NCI-H2227 treated with DMSO at 0.1 percent for 48 hours (cell line): ENCODE measurements around the gene DNMT3B.
A peak's percentile ranks its signal among the peaks of the same experiment; 100 is the strongest.
"Not testable (repeated sequence)": the region's sequence is repeated elsewhere in the genome, so short reads cannot be mapped to it uniquely, and the experiment has no call there.

Experiments
- DNase-seq: peaks from one replicate; lab custom pipeline; 2025; lab: John Stamatoyannopoulos, UW

Gene DNMT3B

DNA sequence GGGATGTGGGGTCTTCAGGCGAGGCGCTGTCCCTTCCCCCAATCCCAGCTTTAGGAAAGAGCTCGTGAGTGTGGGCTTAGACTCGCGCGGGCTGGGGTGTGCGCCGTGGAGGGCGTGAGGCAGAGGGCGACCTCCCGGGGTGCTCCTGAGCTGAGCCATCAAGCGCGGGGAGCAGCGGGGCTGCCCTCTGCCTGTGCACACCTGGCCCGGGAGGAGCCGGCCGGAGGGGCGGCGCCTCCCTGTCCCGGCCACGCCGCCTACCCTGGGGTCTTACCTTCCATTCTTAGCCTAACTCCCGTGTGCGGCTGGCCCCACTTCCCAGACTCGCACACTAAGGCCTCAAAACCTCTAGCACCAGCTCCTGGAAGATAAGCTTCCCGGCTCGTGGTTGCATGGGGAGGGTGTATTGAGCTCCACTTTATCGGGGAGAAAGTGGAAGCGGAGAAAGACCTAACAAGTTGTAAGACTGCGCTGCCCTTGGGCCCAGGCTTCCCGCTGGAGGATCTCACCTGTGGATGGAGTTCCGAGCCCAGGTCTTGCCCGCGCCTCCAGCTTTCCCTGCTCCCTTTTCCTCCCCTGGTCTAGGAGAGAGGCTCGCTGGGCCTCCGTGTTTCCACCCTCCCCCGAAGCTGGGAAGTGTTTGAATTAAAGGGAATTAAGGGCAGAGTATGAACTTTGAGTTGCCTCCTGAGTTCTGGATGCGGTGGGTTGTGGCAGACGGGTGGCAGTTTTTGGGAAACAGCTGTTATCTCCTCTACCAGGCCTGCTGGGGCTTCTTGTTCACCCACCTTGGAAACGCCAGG lies 1.2 kb downstream of the DNMT3B start:
- no peak for DNase-seq

GRCh38 chr20:32764005-32764960 lies 2.1 kb downstream of the DNMT3B start:
- no peak for DNase-seq

GRCh38 chr20:32765230-32765875 lies 3.2 kb downstream of the DNMT3B start:
- DNase-seq: not testable (repeated sequence)

- no peak for DNase-seq
These were observed 5.4 kb downstream of the DNMT3B start for GRCh38 chr20:32767418-32768198.

DNA sequence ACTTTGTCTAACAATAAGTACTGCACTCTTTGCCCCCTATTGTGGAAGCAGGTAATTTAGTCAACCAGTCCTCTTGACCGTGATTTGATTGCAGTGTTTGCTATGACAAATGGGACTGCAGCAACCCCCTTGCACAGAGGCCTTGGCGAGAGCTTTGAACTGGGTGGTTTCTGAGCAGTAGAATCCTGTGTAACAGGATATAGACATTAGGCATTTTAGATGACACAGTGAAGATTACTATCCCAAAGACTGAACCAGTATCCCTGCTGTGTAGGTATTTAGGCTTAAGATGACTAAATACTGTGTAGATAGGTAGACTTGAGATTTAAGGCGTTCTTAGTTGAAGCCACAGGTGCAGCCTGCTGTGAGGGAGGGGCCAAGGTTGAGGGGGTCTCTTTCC lies 9.9 kb downstream of the DNMT3B start:
- DNase-seq: peak; percentile 34

GRCh38 chr20:32773223-32773622 lies 11.0 kb downstream of the DNMT3B start:
- no peak for DNase-seq

DNA sequence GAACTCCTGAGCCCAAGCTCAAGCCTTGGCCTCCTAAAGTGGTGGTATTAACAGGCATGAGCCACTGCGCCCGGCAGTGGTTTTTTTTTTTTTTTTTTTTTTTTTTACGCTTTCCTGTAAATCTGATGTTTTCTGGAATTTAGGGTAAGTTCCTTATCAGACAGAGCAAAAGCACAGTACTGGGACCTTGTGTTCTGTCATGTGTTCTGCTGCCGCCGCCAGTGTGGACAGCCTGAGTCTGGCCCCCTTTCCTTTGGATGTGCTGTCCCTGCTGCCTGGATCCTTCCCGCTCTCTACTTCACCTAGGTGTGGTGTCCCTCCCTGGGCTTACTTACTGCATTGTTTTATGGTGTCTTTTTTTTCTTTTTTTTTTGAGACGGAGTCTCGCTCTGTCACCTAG lies 11.7 kb downstream of the DNMT3B start:
- no peak for DNase-seq

DNA sequence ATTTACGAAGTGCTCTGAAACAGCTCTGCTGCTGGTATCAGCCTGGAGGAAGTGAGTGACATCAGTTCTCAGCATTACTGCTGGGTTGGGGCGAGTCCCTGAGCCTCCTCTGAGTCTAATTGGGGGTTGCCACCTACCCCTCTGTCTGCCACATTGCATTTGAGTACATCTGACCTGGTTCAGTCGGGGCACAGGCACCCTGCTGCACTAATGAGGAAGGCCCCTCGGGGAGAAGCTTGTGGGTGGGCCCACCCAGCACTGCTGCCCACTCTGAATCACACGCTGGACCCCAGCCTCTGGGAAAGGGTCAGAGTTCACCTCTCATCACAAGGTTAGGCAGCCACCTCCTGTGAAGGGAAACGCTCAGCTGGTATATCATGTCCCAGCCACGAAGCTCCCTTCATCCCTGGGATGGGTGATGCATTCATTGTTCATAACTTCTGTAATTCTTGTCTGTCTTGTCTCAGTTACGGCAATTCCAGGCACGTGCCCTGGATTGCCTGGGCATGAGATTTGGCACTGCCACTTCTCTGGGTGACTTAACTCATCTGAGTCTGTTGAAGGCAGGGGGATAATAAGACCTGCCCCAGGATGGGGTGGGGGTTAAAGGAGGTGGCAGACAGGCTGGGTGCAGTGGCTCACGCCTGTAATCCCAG lies 13.3 kb downstream of the DNMT3B start:
- DNase-seq: no peak

- no peak for DNase-seq
These were observed 15.2 kb downstream of the DNMT3B start for GRCh38 chr20:32777177-32777956.

DNA sequence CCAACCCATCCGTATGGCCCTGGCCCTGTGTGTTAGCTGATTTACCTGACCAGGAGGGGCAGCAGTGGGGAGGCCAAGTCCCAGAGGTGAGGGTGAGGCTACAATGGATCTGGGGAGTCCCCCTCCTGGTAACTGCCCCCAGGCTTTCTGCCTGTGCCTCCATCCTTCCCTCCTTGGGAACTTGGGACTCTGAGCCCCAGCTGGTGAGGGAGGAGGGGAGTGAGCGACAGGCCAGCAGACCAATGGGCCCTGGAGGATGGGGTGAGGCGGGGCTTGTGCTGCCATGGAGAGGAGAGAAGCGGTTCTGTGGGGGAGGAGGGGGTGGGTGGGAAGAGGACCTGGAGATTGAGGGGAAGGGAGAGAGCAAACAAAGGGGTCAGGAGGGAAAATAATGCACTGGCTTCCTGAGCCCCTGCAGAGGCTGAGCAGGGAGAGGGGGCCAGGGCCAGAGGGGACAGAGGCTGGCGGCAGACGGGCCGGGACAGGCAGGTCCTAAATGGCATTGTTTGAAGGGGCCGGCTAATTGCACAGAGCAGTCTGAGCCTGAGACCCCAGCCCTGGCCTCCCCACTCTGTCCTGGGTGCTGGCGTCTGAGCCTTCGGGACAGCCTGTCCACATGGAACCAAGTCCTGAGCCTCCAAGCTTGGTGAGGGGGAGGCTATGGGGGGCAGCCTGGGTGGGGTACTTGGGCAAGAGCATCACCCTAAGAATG lies 17.5 kb downstream of the DNMT3B start:
- peak; percentile 54 for DNase-seq

DNA sequence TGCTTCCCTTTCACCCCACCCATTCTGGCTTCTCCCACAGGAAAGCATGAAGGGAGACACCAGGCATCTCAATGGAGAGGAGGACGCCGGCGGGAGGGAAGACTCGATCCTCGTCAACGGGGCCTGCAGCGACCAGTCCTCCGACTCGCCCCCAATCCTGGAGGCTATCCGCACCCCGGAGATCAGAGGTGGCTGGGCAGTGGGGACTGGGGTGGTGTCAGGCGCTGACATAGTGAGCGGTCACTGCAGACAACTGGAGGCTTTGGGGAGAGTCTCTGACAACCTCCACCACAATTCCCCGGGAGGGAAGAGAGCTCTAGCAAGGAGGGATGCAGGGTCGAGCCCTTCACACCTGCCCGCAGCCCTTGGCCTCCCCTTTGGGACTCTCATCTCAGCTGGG lies 18.1 kb downstream of the DNMT3B start:
- no peak for DNase-seq

DNA sequence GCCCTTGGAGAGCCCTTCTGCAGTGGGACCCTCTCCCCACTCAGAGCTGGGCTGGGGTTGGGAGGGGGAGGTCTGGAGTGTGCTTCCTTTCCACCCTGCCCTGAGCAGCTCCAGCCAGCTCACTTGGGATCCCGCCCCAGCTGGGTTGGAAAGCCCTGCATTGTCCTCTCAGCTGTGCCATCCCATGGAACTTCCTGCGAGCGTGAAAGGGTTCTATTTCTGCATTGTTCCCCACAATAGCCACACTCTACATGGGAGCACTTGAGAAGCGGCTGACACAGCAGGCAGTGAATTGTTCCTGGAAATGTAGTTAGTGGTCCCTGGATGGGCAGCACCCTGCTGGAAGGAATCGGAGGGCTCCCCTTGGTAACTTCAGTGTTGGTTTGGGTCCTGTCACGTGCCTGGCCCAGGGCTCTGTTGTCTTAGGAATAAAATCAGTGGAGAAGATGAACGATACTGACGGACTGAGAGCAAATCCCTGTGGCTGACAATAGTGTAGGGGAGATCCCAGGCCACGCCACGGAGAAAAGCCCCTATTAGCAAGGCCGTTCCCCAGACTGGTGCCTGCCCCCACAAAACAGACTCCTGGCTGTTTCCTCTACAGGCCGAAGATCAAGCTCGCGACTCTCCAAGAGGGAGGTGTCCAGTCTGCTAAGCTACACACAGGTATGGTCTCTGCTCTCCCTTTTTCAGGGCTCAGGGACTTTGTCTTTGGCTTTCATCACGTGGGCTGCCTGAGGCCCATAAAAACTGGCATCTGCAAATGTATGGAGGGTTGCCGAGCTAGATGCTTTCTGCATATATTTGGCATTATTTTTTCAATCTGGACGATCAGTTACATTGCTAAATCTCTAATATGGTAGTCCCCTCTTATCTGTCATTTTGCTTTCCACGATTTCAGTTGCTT lies 18.8 kb downstream of the DNMT3B start:
- DNase-seq: peak; percentile 19

DNA sequence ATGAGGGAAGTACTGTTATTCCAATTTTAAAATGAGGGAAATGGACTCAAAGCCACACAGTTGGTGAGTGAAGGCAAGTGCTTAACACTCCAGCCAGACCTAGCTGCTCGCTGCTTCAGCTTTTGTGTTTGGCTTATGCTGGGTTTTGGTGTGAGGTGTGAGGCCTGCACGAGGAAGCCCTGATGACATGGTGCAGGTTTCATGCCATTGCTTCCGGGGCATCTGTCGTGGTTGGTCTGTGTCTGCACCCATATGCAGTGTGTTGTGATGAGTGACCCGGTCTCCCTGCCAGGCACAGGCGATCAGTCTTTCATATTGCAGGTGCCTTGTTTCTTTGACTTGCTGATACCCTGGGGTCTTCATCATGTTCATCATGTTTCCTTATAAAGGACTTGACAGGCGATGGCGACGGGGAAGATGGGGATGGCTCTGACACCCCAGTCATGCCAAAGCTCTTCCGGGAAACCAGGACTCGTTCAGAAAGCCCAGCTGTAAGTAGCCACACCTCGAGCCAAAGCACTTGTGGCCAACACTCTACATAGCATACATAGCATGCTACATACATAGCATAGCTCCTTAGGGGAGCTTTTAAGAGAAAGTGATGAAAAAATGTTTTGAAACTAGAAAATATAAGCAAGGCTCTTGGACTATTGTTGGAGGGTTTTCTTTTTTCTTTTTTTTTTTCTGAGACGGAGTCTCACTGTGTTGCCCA lies 22.3 kb downstream of the DNMT3B start:
- DNase-seq: no peak

- no peak for DNase-seq
These were observed 24.0 kb downstream of the DNMT3B start for GRCh38 chr20:32786059-32786760.

- DNase-seq: no peak
These were observed 25.0 kb downstream of the DNMT3B start for GRCh38 chr20:32787168-32787567.

DNA sequence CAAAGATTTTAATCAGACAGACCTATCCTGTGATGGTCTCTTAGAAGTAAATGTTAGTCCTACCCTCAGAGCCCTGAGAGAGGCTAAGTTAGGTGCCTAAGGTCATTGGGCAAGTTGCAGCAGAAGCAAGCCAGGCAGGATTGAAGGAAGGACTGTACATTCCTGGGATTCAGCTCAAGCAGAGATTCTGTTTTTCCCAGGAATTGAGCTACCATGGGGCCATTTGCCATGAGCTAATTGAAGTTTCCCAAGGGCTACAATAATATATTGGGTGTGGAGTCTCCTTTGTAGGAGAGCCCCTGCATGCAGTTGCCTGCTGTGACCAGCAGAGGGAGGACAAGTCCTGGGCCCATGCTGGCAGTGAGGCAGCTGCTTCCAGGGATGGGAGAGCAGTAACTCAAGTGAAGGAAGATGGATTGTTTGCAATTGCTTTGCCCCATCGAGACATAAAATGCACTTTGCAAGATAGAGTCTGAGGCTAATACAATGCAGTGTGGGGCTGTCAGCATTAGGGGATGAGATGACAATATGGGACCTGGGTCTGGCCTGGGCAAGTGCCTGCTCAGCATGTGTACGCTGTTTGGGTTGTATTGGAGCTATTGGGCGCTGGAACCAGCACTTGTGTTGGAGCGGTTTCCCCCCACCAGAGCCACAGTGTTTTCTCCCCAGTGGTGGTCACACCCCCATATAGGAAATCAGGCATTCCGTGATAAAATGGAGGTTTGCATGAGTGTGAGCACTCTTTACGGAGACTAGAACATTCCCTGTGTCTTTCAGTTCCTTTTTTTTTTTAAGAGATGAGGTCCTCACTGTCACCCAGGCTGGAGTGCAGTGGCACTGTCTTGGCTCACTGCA lies 27.9 kb downstream of the DNMT3B start:
- peak; percentile 56 for DNase-seq

GRCh38 chr20:32790751-32791057 lies 28.5 kb downstream of the DNMT3B start:
- DNase-seq: no peak
